Bronchial smooth muscle cell (primary cell): ENCODE measurements around the gene TRMT44. TPM values are rescaled to one million over a fixed set of nuclear protein-coding genes. Genes with fewer than 3 reads are reported as not detected.

Experiments
- total RNA-seq: library from RNA; depleted of rRNA; stranded (reverse); fragments of >200 nt; gene quantifications from 2 replicates; pipeline ENCODE4 v1.2.1, GENCODE V29; 2014

TRMT44 gene, protein sequence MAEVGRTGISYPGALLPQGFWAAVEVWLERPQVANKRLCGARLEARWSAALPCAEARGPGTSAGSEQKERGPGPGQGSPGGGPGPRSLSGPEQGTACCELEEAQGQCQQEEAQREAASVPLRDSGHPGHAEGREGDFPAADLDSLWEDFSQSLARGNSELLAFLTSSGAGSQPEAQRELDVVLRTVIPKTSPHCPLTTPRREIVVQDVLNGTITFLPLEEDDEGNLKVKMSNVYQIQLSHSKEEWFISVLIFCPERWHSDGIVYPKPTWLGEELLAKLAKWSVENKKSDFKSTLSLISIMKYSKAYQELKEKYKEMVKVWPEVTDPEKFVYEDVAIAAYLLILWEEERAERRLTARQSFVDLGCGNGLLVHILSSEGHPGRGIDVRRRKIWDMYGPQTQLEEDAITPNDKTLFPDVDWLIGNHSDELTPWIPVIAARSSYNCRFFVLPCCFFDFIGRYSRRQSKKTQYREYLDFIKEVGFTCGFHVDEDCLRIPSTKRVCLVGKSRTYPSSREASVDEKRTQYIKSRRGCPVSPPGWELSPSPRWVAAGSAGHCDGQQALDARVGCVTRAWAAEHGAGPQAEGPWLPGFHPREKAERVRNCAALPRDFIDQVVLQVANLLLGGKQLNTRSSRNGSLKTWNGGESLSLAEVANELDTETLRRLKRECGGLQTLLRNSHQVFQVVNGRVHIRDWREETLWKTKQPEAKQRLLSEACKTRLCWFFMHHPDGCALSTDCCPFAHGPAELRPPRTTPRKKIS
- 7.3 and 8.4 TPM in 2 replicates for total RNA-seq

DNA sequence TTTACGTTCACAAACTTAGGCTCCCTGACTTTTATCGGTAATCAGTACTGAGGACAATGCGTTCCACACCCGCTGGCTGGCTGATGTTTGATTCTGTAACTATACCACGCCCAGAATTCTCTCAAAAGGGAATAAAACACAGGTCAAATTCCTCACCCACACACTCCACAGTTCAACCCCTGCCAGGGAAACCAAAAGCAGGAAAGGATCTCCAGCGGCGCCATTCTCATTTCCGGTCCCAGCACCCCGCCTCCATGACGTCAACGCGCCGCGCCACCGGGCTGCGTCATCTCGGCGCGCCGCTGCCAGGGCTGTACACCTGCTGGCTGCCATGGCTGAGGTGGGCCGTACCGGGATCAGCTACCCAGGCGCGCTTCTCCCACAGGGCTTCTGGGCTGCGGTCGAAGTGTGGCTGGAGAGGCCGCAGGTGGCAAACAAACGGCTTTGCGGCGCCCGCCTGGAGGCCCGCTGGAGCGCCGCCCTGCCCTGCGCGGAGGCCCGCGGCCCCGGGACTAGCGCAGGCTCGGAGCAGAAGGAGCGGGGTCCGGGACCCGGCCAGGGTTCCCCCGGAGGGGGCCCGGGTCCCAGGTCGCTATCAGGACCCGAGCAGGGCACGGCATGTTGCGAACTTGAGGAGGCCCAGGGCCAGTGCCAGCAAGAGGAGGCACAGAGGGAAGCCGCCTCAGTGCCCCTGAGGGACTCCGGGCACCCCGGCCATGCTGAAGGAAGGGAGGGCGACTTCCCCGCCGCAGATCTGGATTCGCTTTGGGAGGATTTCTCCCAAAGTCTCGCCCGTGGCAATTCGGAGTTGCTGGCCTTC is at the start of gene TRMT44, which contains the start of gene ACOX3:
Gene TRMT44 (plus strand): TSS at position 286 of the 820 bp plus-strand sequence. CDS start 46 bp downstream, at position 332.
Gene ACOX3 (minus strand): TSS at position 232 of the 820 bp plus-strand sequence. CDS start 24,202 bp downstream, outside the sequence.

Other genes with a start within 250 kb of the TRMT44 start
- gene SH3TC1, start 241.5 kb upstream of the TRMT44 start, total RNA-seq = 0.26 and 0.63 TPM in 2 replicates
- 8.7 and 45.5 TPM in 2 replicates for gene HTRA3, start 171.0 kb upstream of the TRMT44 start, total RNA-seq
- 24.6 and 26.0 TPM in 2 replicates for gene ACOX3, start 54 bp upstream of the TRMT44 start, total RNA-seq
- gene GPR78, start 139.6 kb downstream of the TRMT44 start, total RNA-seq = 0.63 and 1.1 TPM in 2 replicates
- 6.8 and 12.2 TPM in 2 replicates for gene CPZ, start 152.0 kb downstream of the TRMT44 start, total RNA-seq